Mesenchymal stem cell (in vitro differentiated cells and primary cell): ENCODE results near the gene NUDT4.

Source experiments
- DNase-seq: peaks from one replicate; pipeline ENCODE4 v3.0.0-alpha.2; 2013
- H2AFZ ChIP-seq: one replicate; pipeline ENCODE4 v1.6.1; 2013; ENCODE audit warnings: low read depth, mild to moderate bottlenecking, control low read depth, inconsistent platforms, low read length, moderate library complexity
- H2AK5ac ChIP-seq: 2 replicates; pipeline ENCODE4 v1.6.1; 2013; ENCODE audit warnings: low read length, moderate library complexity, mild to moderate bottlenecking, inconsistent platforms; ENCODE audit not compliant: severe bottlenecking
- H2BK120ac ChIP-seq: one replicate; pipeline ENCODE4 v1.6.1; 2013; ENCODE audit warnings: low read depth, mild to moderate bottlenecking, inconsistent platforms, low read length, moderate library complexity
- H2BK12ac ChIP-seq, 2 experiments: one replicate each; pipeline ENCODE4 v1.6.1; 2013; ENCODE audit warnings: inconsistent platforms in 2 of 2, low read length in 2 of 2, mild to moderate bottlenecking in 2 of 2, moderate library complexity in 2 of 2, control low read depth in 1 of 2
- H2BK15ac ChIP-seq: one replicate; pipeline ENCODE4 v1.6.1; 2013; ENCODE audit warnings: mild to moderate bottlenecking, low read depth, inconsistent platforms; ENCODE audit not compliant: poor library complexity, severe bottlenecking
- H2BK5ac ChIP-seq: 2 replicates; pipeline ENCODE4 v1.6.1; 2013; ENCODE audit warnings: low read depth, mild to moderate bottlenecking, low read length, control low read depth, inconsistent platforms; ENCODE audit not compliant: poor library complexity, severe bottlenecking
- H3K14ac ChIP-seq, 2 experiments: one replicate each; pipeline ENCODE4 v1.6.1; 2013; ENCODE audit warnings: inconsistent platforms in 2 of 2, low read length in 2 of 2, control low read depth in 1 of 2, mild to moderate bottlenecking in 1 of 2, moderate library complexity in 1 of 2
- H3K18ac ChIP-seq, 2 experiments: one replicate each; pipeline ENCODE4 v1.6.1; 2013; ENCODE audit warnings: inconsistent platforms in 2 of 2, low read length in 2 of 2, control low read depth in 1 of 2, low read depth in 1 of 2, mild to moderate bottlenecking in 1 of 2
- H3K23ac ChIP-seq, 2 experiments: one replicate each; pipeline ENCODE4 v1.6.1; 2013; ENCODE audit warnings: inconsistent platforms in 2 of 2, low read length in 2 of 2, mild to moderate bottlenecking in 2 of 2, moderate library complexity in 2 of 2, control low read depth in 1 of 2
- H3K27ac ChIP-seq: 2 replicates; pipeline ENCODE4 v1.5.1; 2013; ENCODE audit warnings: mild to moderate bottlenecking, moderate library complexity, low read length, control low read depth, inconsistent platforms; ENCODE audit not compliant: poor library complexity, severe bottlenecking
- H3K27me3 ChIP-seq, 2 experiments: 2 replicates each; pipeline versions ENCODE4 v1.6.1 to v1.7.0; 2013; ENCODE audit warnings: low read length in 2 of 2, mild to moderate bottlenecking in 2 of 2, moderate library complexity in 2 of 2, control low read depth in 1 of 2, inconsistent platforms in 1 of 2; ENCODE audit not compliant: control insufficient read depth in 1 of 2, insufficient read depth in 1 of 2
- H3K36me3 ChIP-seq, 2 experiments: 2 replicates each; pipeline versions ENCODE4 v1.6.1 to v1.7.0; 2013; ENCODE audit warnings: low read length in 2 of 2, control low read depth in 1 of 2, inconsistent platforms in 1 of 2, low read depth in 1 of 2, mild to moderate bottlenecking in 1 of 2; ENCODE audit not compliant: insufficient read depth in 2 of 2, control insufficient read depth in 1 of 2
- H3K4ac ChIP-seq, 2 experiments: one replicate each; pipeline ENCODE4 v1.6.1; 2013; ENCODE audit warnings: inconsistent platforms in 2 of 2, low read length in 2 of 2, mild to moderate bottlenecking in 2 of 2, moderate library complexity in 2 of 2, control low read depth in 1 of 2, low read depth in 1 of 2
- H3K4me1 ChIP-seq: 2 replicates; pipeline ENCODE4 v1.6.1; 2013; ENCODE audit warnings: low read depth, low read length, control low read depth; ENCODE audit not compliant: control insufficient read depth, insufficient read depth
- H3K4me2 ChIP-seq: 2 replicates; pipeline ENCODE4 v1.6.1; 2013; ENCODE audit warnings: low read length, mild to moderate bottlenecking, inconsistent platforms; ENCODE audit not compliant: poor library complexity, severe bottlenecking
- H3K4me3 ChIP-seq, 2 experiments: 2 replicates each; pipeline versions ENCODE4 v1.5.1 to v1.7.0; 2013; ENCODE audit warnings: low read length in 2 of 2, mild to moderate bottlenecking in 2 of 2, control low read depth in 1 of 2, low read depth in 1 of 2; ENCODE audit not compliant: insufficient read depth in 1 of 2
- H3K79me1 ChIP-seq: replicated peaks from 2 replicates; pipeline ENCODE4 v1.6.1; 2013; ENCODE audit warnings: mild to moderate bottlenecking, control low read depth, low read length, inconsistent platforms; ENCODE audit not compliant: poor library complexity, severe bottlenecking
- H3K9ac ChIP-seq: 2 replicates; pipeline ENCODE4 v1.7.0; 2013; ENCODE audit warnings: mild to moderate bottlenecking, low read length, moderate library complexity
- H3K9me3 ChIP-seq: 2 replicates; pipeline ENCODE4 v1.7.0; 2013; ENCODE audit warnings: mild to moderate bottlenecking, low read length; ENCODE audit not compliant: control insufficient read depth
- H4K8ac ChIP-seq: one replicate; pipeline ENCODE4 v1.6.1; 2013; ENCODE audit warnings: inconsistent platforms, mild to moderate bottlenecking, low read length, moderate library complexity
- H4K91ac ChIP-seq: one replicate; pipeline ENCODE4 v1.6.1; 2013; ENCODE audit warnings: mild to moderate bottlenecking, low read length, inconsistent platforms
- WGBS: methylation state at CpG from one replicate; pipeline ENCODE4 v1.1.7; 2013; ENCODE audit warnings: mixed read lengths; 5-methylcytosine and 5-hydroxymethylcytosine counted together

Gene NUDT4

DNA sequence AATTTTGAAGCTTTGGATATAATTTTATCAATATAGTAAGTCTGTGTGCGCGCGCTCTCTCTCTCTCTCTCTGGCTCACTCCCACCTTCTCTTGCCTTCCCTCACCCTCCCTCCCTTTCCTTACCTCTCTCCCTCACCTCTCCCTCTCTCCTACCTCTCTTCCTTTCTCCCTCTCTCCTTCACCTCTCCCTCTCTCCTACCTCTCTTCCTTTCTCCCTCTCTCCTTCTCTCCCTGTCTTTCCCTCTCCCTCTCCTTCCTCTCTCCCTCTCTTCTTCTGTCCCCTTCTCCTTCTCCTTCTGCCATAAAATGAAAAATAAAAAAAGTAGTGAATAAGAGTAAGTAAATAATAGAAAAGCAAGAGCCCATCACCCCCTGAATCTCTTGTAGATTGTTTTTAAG is 9.0 kb upstream of the NUDT4 start:
- no peak overlapping the region for H4K8ac ChIP-seq
- no peak overlapping the region for H2AFZ ChIP-seq
- H3K4ac ChIP-seq, result no peak overlapping the region
- no peaks in the 10 kb centered on the region for H3K27me3 ChIP-seq
- no peak overlapping the region for H3K14ac ChIP-seq
- H2BK5ac ChIP-seq, result no peak overlapping the region
- no peak overlapping the region for H3K27ac ChIP-seq
- H3K4me1 ChIP-seq, result no peaks in the 10 kb centered on the region
- H3K9me3 ChIP-seq, result no peaks in the 10 kb centered on the region
- no peaks in the 10 kb centered on the region for H3K79me1 ChIP-seq
- H3K4me3 ChIP-seq, result no peak overlapping the region
- H3K36me3 ChIP-seq, result no peaks in the 10 kb centered on the region
- H2AK5ac ChIP-seq, result no peak overlapping the region
- no peak overlapping the region for H2BK120ac ChIP-seq
- H4K91ac ChIP-seq, result no peak overlapping the region
- no peak overlapping the region for H3K18ac ChIP-seq
- no peak overlapping the region for H3K23ac ChIP-seq
- H2BK15ac ChIP-seq, result no peak overlapping the region
- H3K4me2 ChIP-seq, result no peak overlapping the region
- H2BK12ac ChIP-seq, result no peak overlapping the region
- DNase-seq, result no peak
- H3K9ac ChIP-seq, result no peak overlapping the region
- 98% methylated on average over 3 of the region's 3 CpGs for WGBS

DNA sequence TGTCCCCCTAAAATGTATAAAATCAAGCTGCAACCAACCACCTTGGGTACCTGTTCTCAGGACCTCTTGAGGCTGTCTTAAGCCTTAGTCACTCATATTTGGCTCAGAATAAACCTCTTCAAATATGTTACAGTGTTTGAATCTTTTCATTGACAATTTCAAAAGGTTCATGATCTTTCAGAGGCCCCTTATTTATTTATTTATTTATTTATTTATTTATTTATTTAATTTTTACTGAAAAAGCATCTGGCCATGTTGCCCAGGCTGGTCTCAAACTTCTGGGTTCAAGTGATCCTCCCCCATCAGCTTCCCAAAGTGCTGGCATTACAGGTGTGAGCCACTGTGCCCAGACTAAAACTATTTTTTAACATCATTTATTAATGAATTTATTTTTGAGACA is 8.2 kb upstream of the NUDT4 start:
- no peak overlapping the region for H4K8ac ChIP-seq
- H3K4me2 ChIP-seq, result no peak overlapping the region
- no peak overlapping the region for H3K4me3 ChIP-seq
- no peaks in the 10 kb centered on the region for H3K9me3 ChIP-seq
- no peaks in the 10 kb centered on the region for H3K36me3 ChIP-seq
- no peak overlapping the region for H3K27ac ChIP-seq
- H3K79me1 ChIP-seq, result no peaks in the 10 kb centered on the region
- no peak overlapping the region for H2AFZ ChIP-seq
- no peak overlapping the region for H3K23ac ChIP-seq
- no peak overlapping the region for H3K4ac ChIP-seq
- H2BK12ac ChIP-seq, result no peak overlapping the region
- no peak overlapping the region for H2BK5ac ChIP-seq
- no peak overlapping the region for H4K91ac ChIP-seq
- no peak for DNase-seq
- no peaks in the 10 kb centered on the region for H3K27me3 ChIP-seq
- no peak overlapping the region for H2AK5ac ChIP-seq
- no peak overlapping the region for H3K14ac ChIP-seq
- H3K18ac ChIP-seq, result no peak overlapping the region
- no peak overlapping the region for H2BK120ac ChIP-seq
- H3K9ac ChIP-seq, result no peak overlapping the region
- H3K4me1 ChIP-seq, result no peaks in the 10 kb centered on the region
- H2BK15ac ChIP-seq, result no peak overlapping the region

DNA sequence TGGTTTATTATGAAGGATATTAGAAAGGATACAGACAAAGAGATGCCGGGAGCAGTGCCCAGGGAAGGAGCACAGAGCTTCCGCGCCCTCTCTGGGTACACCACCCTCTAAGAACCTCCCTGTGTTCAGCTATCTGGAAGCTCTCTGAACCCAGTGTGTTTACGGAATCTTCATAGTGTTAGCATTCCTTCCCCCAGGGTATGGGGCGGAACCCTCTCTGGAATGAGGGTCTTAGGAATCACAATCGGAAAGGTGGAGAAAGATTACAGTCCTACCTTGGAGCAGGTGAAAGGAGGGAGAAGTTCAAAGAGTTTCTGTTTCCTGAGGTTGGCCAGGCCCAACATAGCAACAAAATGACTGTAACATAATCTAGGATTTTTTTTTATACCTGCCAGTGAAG is 6.8 kb upstream of the NUDT4 start:
- Histone ChIP-seq H3K79me1 (no peaks in the 10 kb centered on the region), H3K9me3 (no peaks in the 10 kb centered on the region), H3K18ac (no peak overlapping the region), H3K9ac (no peak overlapping the region), H2BK120ac (no peak overlapping the region), H2BK15ac (no peak overlapping the region), H3K4ac (no peak overlapping the region), H4K8ac (no peak overlapping the region), H3K4me2 (no peak overlapping the region), H3K4me1 (no peaks in the 10 kb centered on the region), H3K23ac (no peak overlapping the region), H4K91ac (no peak overlapping the region), H3K14ac (no peak overlapping the region), H3K36me3 (no peaks in the 10 kb centered on the region), H2AK5ac (no peak overlapping the region), H2BK12ac (no peak overlapping the region), H3K4me3 (no peak overlapping the region), H3K27ac (no peak overlapping the region), H3K27me3 (no peaks in the 10 kb centered on the region), H2AFZ (no peak overlapping the region), H2BK5ac (no peak overlapping the region)
- DNase-seq, result no peak
- WGBS, result 98% methylated on average over 6 of the region's 6 CpGs

DNA sequence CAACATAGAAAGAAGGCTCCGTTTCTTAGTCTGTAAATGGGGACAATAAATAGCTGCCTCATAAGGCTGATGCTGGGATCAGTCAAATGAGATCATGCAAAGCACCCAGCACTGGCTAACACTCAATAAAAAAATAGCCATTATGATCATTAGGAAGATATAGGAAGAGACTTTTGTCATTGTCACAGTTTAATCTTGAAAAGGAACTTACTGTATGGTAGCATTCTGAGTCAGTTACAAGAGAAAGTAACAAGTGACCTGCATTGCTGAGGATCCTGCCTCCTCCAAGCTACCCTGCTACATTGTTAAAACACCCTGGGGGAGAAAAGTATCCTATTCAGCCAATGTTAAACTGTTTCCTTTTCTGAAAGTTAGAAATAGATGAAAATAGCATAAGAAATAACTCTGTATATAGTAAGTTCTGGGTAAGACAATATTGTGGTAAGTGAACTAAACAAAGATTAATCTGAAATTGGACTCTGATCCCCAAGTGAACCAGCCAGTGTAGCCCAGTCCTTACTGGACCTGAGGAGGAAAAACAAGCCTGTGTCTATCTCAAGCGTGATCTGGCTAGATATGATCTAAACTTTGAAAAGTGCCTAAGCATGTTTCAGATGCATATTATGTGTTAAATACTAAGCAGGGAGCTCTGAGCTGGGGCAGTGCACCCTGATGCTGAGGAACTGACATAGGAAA is 3.6 kb upstream of the NUDT4 start:
- no peak overlapping the region for H3K4me3 ChIP-seq
- H2BK12ac ChIP-seq, result no peak overlapping the region
- H3K23ac ChIP-seq, result no peak overlapping the region
- H3K79me1 ChIP-seq, result no peaks in the 10 kb centered on the region
- H3K36me3 ChIP-seq, result no peaks in the 10 kb centered on the region
- H3K27me3 ChIP-seq, result no peaks in the 10 kb centered on the region
- no peak overlapping the region for H3K27ac ChIP-seq
- no peak overlapping the region for H2AFZ ChIP-seq
- no peak overlapping the region for H3K4ac ChIP-seq
- H4K91ac ChIP-seq, result no peak overlapping the region
- H3K9ac ChIP-seq, result no peak overlapping the region
- no peak overlapping the region for H2BK15ac ChIP-seq
- H3K14ac ChIP-seq, result no peak overlapping the region
- no peak for DNase-seq
- peaks cover 5% of the 10 kb centered on the region for H3K4me1 ChIP-seq
- H2AK5ac ChIP-seq, result no peak overlapping the region
- H3K4me2 ChIP-seq, result no peak overlapping the region
- 96% methylated on average over 2 of the region's 2 CpGs for WGBS
- H2BK120ac ChIP-seq, result no peak overlapping the region
- no peak overlapping the region for H3K18ac ChIP-seq
- no peak overlapping the region for H4K8ac ChIP-seq
- H3K9me3 ChIP-seq, result no peaks in the 10 kb centered on the region
- no peak overlapping the region for H2BK5ac ChIP-seq
